HFFc6 (cell line): Measurements from ENCODE around the gene UBALD2. TPM values are rescaled to one million over a fixed set of nuclear protein-coding genes. Genes with fewer than 3 reads are reported as not detected.

ENCODE experiments used
- DNase-seq: peaks from one replicate; pipeline ENCODE4 v3.0.0-alpha.2; 2018
- H3K27ac Mint-ChIP-seq: 2 replicates; pipeline ENCODE4 v1.8.0; 2020; ENCODE audit warnings: mild to moderate bottlenecking, mixed read lengths
- H3K27me3 Mint-ChIP-seq: 2 replicates; pipeline ENCODE4 v1.8.0; 2021; ENCODE audit warnings: mild to moderate bottlenecking, moderate library complexity, mixed read lengths; ENCODE audit not compliant: insufficient read depth
- H3K36me3 Mint-ChIP-seq: 2 replicates; pipeline ENCODE4 v1.8.0; 2021; ENCODE audit warnings: low read depth, mixed read lengths
- H3K4me1 Mint-ChIP-seq: 2 replicates; pipeline ENCODE4 v1.8.0; 2020; ENCODE audit warnings: low read depth, mixed read lengths
- H3K4me3 Mint-ChIP-seq: 2 replicates; pipeline ENCODE4 v1.8.0; 2020; ENCODE audit warnings: mild to moderate bottlenecking, moderate library complexity, mixed read lengths
- H3K9me3 Mint-ChIP-seq: 2 replicates; pipeline ENCODE4 v1.8.0; 2020; ENCODE audit warnings: mild to moderate bottlenecking, mixed read lengths
- CTCF ChIP-seq: fragments of 200-600 bp; sonication (generic); IDR thresholded peaks from 2 replicates; pipeline ENCODE4 v1.5.0; 2021; ENCODE audit warnings: antibody characterized with exemption, mild to moderate bottlenecking
- total RNA-seq, 6 experiments: library from RNA; stranded (reverse); fragmentation: NEBNext Ultra II Directional; extraction: Animal tissue kit (Norgen Biotek cat#: 25700); gene quantifications; 2 replicates in 1 of 6; 3 replicates in 5 of 6; pipeline ENCODE4 v1.2.3, GENCODE V29; 2021

Gene UBALD2
- total RNA-seq, 6 experiments from 2014 or later = 24.5 to 35.7 (median 30.5) TPM

- Mint-ChIP-seq H3K4me3 (no peak overlapping the region), H3K27ac (no peak overlapping the region), H3K36me3 (0 out of 2 replicates have a peak, but pooled peaks cover 4% of the 10 kb centered on the region), H3K27me3 (peaks cover 8% of the 10 kb centered on the region), H3K4me1 (peaks cover 27% of the 10 kb centered on the region), H3K9me3 (no peaks in the 10 kb centered on the region)
- TF ChIP-seq CTCF = no peak
- DNase-seq = no peak
These were observed 5.0 kb downstream of the UBALD2 start for GRCh38 chr17:76270127-76270592.

- Mint-ChIP-seq H3K4me1 (peaks cover 28% of the 10 kb centered on the region), H3K27ac (no peak overlapping the region), H3K36me3 (0 out of 2 replicates have a peak, but pooled peaks cover 4% of the 10 kb centered on the region), H3K9me3 (no peaks in the 10 kb centered on the region), H3K4me3 (no peak overlapping the region), H3K27me3 (peaks cover 8% of the 10 kb centered on the region)
- no peak for TF ChIP-seq CTCF
- no peak for DNase-seq
These were observed 5.9 kb downstream of the UBALD2 start for GRCh38 chr17:76270770-76271668.

- H3K27ac Mint-ChIP-seq = no peak overlapping the region
- no peak overlapping the region for H3K4me3 Mint-ChIP-seq
- peaks cover 8% of the 10 kb centered on the region for H3K27me3 Mint-ChIP-seq
- peaks cover 32% of the 10 kb centered on the region for H3K4me1 Mint-ChIP-seq
- H3K9me3 Mint-ChIP-seq = no peaks in the 10 kb centered on the region
- H3K36me3 Mint-ChIP-seq = 0 out of 2 replicates have a peak, but pooled peaks cover 4% of the 10 kb centered on the region
- no peak for DNase-seq
- no peak; the same call in 1 of the 2 replicates for TF ChIP-seq CTCF
These were observed 6.8 kb downstream of the UBALD2 start for GRCh38 chr17:76271669-76272540.

GRCh38 chr17:76272541-76273444, 7.6 kb downstream of the UBALD2 start:
- H3K27ac Mint-ChIP-seq = no peak overlapping the region; the same call in 1 of the 2 replicates
- peaks cover 35% of the 10 kb centered on the region for H3K4me1 Mint-ChIP-seq
- H3K27me3 Mint-ChIP-seq = peaks cover 8% of the 10 kb centered on the region
- no peak overlapping the region for H3K4me3 Mint-ChIP-seq
- DNase-seq = no peak
- TF ChIP-seq CTCF = no peak
- no peaks in the 10 kb centered on the region for H3K9me3 Mint-ChIP-seq
- 0 out of 2 replicates have a peak, but pooled peaks cover 3% of the 10 kb centered on the region for H3K36me3 Mint-ChIP-seq
